Effector CD8-positive, alpha-beta T cell (primary cell): Measurements from ENCODE around the gene C2CD3.
"Not testable (repeated sequence)": the region's sequence is repeated elsewhere in the genome, so short reads cannot be mapped to it uniquely, and the experiment has no call there.

ENCODE experiments used
- DNase-seq: peaks from one replicate; lab custom pipeline; 2025; lab: John Stamatoyannopoulos, UW

C2CD3 gene

DNA sequence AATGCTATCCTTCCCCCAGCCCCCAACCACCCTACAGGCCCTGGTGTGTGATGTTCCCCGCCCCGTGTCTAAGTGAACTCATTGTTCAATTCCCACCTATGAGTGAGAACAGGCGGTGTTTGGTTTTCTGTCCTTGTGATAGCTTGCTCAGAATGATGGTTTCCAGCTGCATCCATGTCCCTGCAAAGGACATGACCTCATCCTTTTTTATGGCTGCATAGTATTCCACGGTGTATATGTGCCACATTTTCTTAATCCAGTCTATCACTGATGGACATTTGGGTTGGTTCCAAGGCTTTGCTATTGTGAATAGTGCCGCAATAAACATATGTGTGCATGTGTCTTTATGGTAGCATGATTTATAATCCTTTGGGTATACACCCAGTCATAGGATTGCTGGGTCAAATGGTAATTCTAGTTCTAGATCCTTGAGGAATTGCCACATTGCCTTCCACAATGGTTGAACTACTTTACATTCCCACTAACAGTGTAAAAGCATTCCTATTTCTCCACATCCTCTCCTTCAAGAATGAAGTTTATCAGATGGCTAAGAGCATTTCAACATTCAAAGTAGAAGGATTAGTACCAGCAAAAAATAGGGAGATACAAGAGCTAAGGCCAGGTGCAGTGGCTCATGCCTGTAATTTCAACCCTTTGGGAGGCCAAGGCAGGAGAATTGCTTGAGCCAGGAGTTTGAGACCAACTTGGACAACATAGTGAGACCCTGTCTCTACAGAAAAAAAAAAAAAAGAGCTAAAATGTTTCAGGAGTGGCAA, 50.4 kb downstream of the C2CD3 start:
- not testable (repeated sequence) for DNase-seq

- DNase-seq = no peak
These were observed 54.1 kb downstream of the C2CD3 start for GRCh38 chr11:74116719-74117118.

GRCh38 chr11:74112877-74113276, 57.9 kb downstream of the C2CD3 start:
- DNase-seq = no peak

- DNase-seq = no peak
These were observed 64.7 kb downstream of the C2CD3 start for GRCh38 chr11:74106124-74106523.

DNA sequence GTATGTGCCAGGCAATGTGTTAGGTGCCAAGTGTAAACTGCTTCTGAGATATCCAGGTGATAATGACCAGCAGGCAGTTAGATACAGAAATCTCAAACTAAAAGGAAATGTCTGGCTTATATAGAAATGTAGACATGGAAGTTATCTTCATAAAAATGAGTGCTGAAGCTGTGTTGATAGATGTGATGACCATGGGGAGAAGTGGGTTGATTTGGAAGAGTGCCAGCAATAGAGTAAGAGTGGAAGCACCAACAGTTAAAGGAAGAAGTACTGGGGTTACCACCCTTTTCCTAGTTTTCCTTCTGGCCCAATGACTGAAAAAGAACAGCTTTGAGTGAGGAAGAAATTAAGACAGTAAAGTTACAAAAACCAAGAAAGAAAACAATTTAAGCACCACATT, 68.5 kb downstream of the C2CD3 start:
- no peak for DNase-seq

DNA sequence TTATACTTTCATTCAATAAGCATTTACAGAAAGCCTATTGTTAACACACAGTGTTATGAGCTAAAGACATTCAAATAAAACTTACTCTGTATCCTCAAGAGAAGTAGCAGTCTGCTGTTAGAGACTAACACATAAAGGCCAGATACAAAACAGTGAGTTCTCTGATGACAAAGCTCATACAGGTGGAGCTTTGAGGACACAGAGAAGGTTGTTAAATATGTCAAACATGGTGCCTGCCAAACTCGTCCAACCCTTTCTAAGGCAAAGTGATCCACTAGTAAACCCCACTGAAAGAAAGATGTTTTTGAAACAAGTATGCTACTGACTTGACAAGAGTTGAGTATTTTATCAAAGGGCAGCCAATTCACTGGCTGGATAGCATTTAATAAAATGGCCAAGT, 70.1 kb downstream of the C2CD3 start:
- no peak for DNase-seq

GRCh38 chr11:74100231-74100630, 70.6 kb downstream of the C2CD3 start:
- no peak for DNase-seq

DNA sequence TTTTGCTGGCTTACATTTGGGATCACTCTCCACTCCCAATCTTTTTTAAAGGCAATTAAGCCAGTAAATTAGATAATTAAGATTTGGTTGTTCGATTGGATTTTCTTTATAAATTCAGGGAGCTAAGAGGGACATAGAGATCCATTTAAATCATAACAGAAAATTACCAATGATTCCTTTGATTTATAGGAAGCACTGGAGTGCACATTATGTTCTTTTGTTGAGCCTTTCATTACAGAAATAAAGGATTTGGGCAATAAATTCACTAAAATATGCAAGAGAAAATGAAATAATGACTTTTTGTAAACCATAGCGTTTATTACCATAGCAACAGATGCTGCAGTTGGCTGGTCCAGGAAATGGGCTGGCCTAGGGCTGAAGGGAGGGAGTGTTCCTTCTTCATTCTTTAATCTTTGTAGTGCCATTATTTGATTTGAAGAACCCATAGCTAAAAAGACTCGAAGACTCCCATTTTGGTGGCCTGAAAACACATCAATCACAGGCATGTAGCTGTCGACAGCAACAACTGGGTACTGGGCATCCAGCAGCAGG, 73.0 kb downstream of the C2CD3 start:
- no peak for DNase-seq

DNA sequence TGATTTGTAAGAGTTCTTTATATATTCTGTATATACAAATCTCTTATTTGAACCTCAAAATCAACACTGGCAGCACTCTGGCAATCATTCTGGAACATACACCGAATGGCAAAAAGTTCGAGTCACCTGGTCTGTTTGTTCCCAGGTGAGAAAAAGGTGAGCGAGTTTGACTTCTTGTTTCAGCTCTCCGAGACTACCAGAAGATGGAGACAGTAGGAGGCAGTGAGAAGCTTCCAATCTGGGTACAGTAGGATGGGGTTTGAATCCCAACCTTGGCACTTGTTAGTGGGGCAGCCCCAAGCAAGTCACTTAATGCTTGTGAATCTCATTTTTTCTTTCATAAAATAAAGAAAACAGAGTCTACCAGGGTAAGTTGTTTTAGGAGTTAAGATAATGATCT, 76.4 kb downstream of the C2CD3 start:
- DNase-seq = no peak

DNA sequence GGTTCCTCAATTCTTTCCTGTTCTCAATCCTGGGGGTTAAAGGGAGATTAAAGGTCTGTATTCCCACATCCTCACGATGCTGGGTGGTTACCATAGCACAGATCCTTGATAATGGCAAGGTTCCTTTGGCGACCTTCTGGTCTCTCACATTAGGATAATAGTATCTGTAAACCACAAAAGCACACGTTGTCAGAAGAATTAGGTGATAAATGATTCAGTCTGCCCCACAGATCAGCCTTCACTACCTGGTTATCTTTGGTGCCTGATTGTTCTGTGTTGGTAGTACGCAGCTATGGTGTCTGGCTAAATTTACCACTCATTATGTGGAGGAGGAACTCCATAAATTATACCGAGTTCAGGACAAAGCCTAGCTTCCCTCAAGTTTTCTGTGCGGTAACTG, 78.4 kb downstream of the C2CD3 start:
- no peak for DNase-seq

- no peak for DNase-seq
These were observed 79.3 kb downstream of the C2CD3 start for GRCh38 chr11:74091549-74091948.

DNA sequence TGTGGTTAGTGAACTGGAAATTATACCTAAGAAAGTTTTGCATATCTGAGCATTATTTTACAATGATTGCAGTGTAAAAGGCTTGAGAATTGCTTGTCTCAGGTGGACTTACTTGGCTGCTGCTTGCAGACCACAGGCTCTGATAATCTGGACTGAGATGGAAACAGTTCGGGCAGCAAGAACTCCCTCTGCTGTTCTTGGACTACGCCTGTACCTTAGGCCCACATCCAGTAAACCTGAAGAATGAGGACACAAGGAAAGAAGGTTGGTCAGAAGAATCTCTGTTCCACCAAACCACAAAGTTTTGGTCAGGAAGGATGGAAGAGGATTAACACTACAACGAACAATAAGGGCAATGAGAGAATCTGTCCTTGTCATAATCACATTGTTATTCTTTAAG, 80.1 kb downstream of the C2CD3 start:
- DNase-seq = no peak

- no peak for DNase-seq
These were observed 84.4 kb downstream of the C2CD3 start for GRCh38 chr11:74086242-74086884.

DNA sequence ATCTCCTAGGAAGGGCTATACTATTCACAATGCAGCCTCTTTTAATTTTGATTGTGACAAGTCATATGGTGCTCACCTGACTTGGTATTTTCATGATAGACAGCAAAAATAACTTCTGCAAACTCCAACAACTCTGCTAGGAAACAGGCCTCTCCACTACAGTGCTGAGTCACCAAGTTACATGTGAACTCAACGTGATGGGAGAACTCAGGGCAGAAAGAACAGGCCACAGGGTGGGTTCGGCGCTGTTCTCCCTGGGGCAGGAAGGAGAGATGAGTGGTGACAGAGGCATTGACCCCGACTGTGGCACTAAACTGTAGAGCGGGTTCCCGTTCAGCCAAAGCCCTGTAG, 85.3 kb downstream of the C2CD3 start:
- no peak for DNase-seq

- DNase-seq = no peak
These were observed 85.8 kb downstream of the C2CD3 start for GRCh38 chr11:74084796-74085541.

- DNase-seq = not testable (repeated sequence)
These were observed 86.9 kb downstream of the C2CD3 start for GRCh38 chr11:74083927-74084326.

DNA sequence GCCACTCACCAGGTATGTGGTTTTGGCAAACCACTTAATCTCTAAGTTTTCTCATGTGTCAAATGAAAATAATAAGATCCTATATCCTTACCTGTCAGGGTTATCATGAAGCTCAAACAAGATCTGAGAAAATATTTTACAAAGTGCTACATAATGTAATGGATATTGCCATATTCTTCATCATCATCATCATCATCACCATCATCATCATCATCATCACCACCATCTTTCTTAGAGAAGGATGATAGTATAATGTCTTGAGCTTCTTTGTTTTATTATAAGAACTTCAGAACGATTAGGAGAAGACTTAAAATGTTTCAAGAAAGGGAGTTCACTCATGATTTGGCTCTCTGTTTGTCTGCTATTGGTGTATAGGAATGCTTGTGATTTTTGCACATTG, 89.4 kb downstream of the C2CD3 start:
- no peak for DNase-seq

GRCh38 chr11:74077193-74077592, 93.6 kb downstream of the C2CD3 start:
- DNase-seq = no peak

DNA sequence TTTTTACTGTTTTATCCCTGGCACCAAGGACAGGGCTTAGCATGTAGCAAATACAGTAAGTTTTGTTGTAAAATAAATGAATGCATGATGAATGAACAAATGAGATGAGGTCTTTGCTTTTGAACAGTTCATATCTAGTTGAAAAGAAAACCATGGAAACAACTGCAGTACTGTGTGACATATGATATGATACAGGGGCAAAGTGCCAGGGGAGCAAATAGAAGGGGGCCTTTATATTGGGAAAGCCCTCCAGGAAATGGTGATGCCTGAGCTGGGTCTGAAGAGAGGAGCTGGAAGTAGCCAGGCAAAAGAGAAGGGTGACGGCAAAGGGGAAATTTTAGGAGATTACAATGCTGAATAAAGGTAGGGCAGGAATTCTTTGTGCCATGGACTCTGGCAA, 98.1 kb downstream of the C2CD3 start:
- DNase-seq = no peak

DNA sequence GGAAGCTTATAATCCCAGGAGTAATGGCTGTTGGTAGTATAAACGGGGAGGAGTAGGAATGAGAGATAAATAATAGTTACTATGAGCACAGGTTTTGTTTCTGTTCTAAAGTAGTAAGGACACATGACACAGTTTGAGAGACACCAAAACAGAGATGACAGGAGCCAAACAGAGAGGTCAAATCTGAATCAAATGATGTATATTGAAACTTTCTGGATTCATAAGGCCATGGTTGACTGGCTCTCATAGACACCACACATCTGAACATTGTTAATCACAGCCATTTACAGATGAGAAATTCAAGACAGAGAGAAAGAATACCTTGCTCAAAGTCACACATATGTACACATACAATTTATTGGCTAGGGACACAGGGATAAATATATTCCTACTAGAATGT, 98.5 kb downstream of the C2CD3 start:
- DNase-seq = no peak

DNA sequence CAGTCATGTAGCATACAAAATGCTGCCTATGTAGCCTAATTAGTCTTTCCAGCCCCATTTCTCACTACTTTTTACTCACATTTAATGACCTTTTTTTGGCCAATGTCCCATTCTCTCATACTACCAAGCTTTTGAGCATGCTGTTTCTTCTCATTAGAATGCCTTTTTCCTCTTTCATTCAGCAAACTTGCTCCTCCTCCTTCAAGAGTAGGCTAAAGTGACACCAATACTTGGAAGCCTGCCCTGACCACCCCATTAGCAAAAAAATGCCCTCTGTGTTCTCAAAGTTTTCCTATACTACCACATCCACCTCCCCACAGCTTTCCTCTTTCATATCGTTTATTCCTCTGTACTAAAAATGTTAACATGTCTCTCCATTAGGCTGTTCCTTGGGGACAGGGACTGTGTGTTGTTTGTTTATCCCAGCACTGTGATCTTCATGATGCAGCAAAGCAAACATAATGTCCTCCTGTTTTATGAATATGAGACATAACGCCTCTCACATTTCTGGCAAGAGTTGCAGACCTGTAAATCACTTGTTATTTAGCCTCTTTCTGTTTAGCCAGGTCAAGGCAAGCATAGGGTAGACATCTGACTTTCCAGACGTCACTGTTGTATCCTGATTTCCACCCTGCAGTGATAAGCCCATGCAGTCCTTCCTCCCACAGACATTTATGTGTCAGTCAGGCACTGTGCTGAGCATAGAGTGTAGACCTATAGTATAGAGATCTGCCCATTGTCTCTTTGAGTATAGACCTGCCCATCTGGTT, 99.9 kb downstream of the C2CD3 start:
- DNase-seq = no peak
